ENCODE results near the gene MGAT4C.

GRCh38 chr12:86290615-86291014 is 34.4 kb upstream of the MGAT4C start:
- TF ChIP-seq POLR2AphosphoS5 (IDR thresholded peaks at IDR 0.05; ENCODE audit: insufficient read depth in 1 of 2, low read depth in 1 of 2) (no peak), CTCF (IDR thresholded peaks at IDR 0.05) (no peak)
